HEK293 (cell line): Measurements from ENCODE around the gene BDKRB2.

Experiments used
- CTCF ChIA-PET: fragments of 350-600 bp; formaldehyde crosslinking; extraction: SDS; loops from one replicate; lab custom pipeline; 2021; ENCODE audit warnings: antibody characterized with exemption; lab: Yijun Ruan, JAX
- POLR2A ChIA-PET: fragments of 300-600 bp; formaldehyde crosslinking; extraction: SDS; loops from one replicate; lab custom pipeline; 2020; ENCODE audit warnings: antibody characterized with exemption, inconsistent platforms; lab: Yijun Ruan, JAX
- H3K27ac ChIP-seq: fragments of 200-500 bp; sonication (Bioruptor generic); 2 replicates; pipeline ENCODE4 v1.5.1; 2014; ENCODE audit warnings: low read depth, low read length, control low read depth, inconsistent platforms; ENCODE audit errors: extremely low read depth
- H3K36me3 ChIP-seq, 2 experiments: fragments of 200-500 bp in 1 of 2; sonication (Bioruptor generic) in 1 of 2; 1 replicate in 1 of 2; 2 replicates in 1 of 2; pipeline ENCODE4 v1.5.1; 2014 to 2017; ENCODE audit warnings: inconsistent platforms in 2 of 2, low read length in 2 of 2; ENCODE audit not compliant: control insufficient read depth in 2 of 2, insufficient read depth in 1 of 2
- H3K4me1 ChIP-seq: fragments of 200-500 bp; sonication (Bioruptor generic); 2 replicates; pipeline ENCODE4 v1.5.1; 2014; ENCODE audit warnings: mild to moderate bottlenecking, low read length, inconsistent platforms; ENCODE audit not compliant: control insufficient read depth, insufficient read depth
- H3K4me3 ChIP-seq: 2 replicates; pipeline ENCODE4 v1.5.1; 2011; ENCODE audit warnings: low read depth, mild to moderate bottlenecking, control low read depth, low read length, moderate library complexity
- H3K9me3 ChIP-seq: fragments of 200-500 bp; sonication (Bioruptor generic); 2 replicates; pipeline ENCODE4 v1.5.1; 2014; ENCODE audit warnings: low read depth, low read length, inconsistent platforms; ENCODE audit not compliant: control insufficient read depth, insufficient read depth
- HOXC10 ChIP-seq: sonication (generic); formaldehyde crosslinking; IDR thresholded peaks from 2 replicates; pipeline ENCODE4 v1.8.1; 2023; ENCODE audit warnings: mild to moderate bottlenecking, missing genetic modification reagents
- SP2 ChIP-seq: fragments of 450-650 bp; formaldehyde crosslinking; IDR thresholded peaks from 2 replicates; pipeline ENCODE4 v1.5.1; 2016; ENCODE audit warnings: missing biosample characterization, missing genetic modification characterization
- ZNF10 ChIP-seq: fragments of 450-650 bp; formaldehyde crosslinking; IDR thresholded peaks from 2 replicates; pipeline ENCODE4 v1.5.1; 2017; ENCODE audit warnings: missing biosample characterization, missing genetic modification characterization
- ZNF169 ChIP-seq: fragments of 450-650 bp; formaldehyde crosslinking; IDR thresholded peaks from 2 replicates; pipeline ENCODE4 v1.5.1; 2016; ENCODE audit warnings: missing biosample characterization, missing genetic modification characterization
- ZNF211 ChIP-seq: fragments of 450-650 bp; formaldehyde crosslinking; IDR thresholded peaks from 2 replicates; pipeline ENCODE4 v1.5.1; 2016; ENCODE audit warnings: low read depth, missing biosample characterization, missing genetic modification characterization
- ZNF223 ChIP-seq: fragments of 450-650 bp; formaldehyde crosslinking; IDR thresholded peaks from 2 replicates; pipeline ENCODE4 v1.5.1; 2016; ENCODE audit warnings: missing biosample characterization, missing genetic modification characterization
- ZNF37A ChIP-seq: fragments of 450-650 bp; IDR thresholded peaks from 2 replicates; pipeline ENCODE4 v1.5.1; 2018; ENCODE audit warnings: missing biosample characterization, missing genetic modification characterization
- ZNF404 ChIP-seq: fragments of 450-650 bp; formaldehyde crosslinking; IDR thresholded peaks from 2 replicates; pipeline ENCODE4 v1.5.1; 2017; ENCODE audit warnings: missing biosample characterization, missing genetic modification characterization
- ZNF48 ChIP-seq: fragments of 450-650 bp; formaldehyde crosslinking; IDR thresholded peaks from 2 replicates; pipeline ENCODE4 v1.5.1; 2016; ENCODE audit warnings: missing biosample characterization, missing genetic modification characterization
- ZNF558 ChIP-seq: fragments of 450-650 bp; formaldehyde crosslinking; IDR thresholded peaks from 2 replicates; pipeline ENCODE4 v1.5.1; 2016; ENCODE audit warnings: missing biosample characterization, missing genetic modification characterization
- ZNF560 ChIP-seq: fragments of 450-650 bp; formaldehyde crosslinking; IDR thresholded peaks from 2 replicates; pipeline ENCODE4 v1.5.1; 2017; ENCODE audit warnings: missing biosample characterization, missing genetic modification characterization, borderline replicate concordance
- ZNF585B ChIP-seq: fragments of 450-650 bp; formaldehyde crosslinking; IDR thresholded peaks from 2 replicates; pipeline ENCODE4 v1.5.1; 2016; ENCODE audit warnings: missing biosample characterization, missing genetic modification characterization
- ZNF626 ChIP-seq: fragments of 450-650 bp; sonication (Bioruptor Pico); formaldehyde crosslinking; IDR thresholded peaks from 2 replicates; pipeline ENCODE4 v1.5.1; 2018; ENCODE audit warnings: missing biosample characterization, missing genetic modification characterization, inconsistent platforms
- ZNF629 ChIP-seq: fragments of 450-650 bp; formaldehyde crosslinking; IDR thresholded peaks from 2 replicates; pipeline ENCODE4 v1.5.1; 2017; ENCODE audit warnings: missing biosample characterization, missing genetic modification characterization
- ZNF660 ChIP-seq: fragments of 450-650 bp; IDR thresholded peaks from 2 replicates; pipeline ENCODE4 v1.5.1; 2018; ENCODE audit warnings: missing biosample characterization, mild to moderate bottlenecking, missing genetic modification characterization
- ZNF777 ChIP-seq: fragments of 450-650 bp; formaldehyde crosslinking; IDR thresholded peaks from 2 replicates; pipeline ENCODE4 v1.5.1; 2017; ENCODE audit warnings: missing biosample characterization, missing genetic modification characterization, borderline replicate concordance
- TF ChIP-seq, protein P1 (sequence below): fragments of 450-650 bp; formaldehyde crosslinking; IDR thresholded peaks from 2 replicates; pipeline ENCODE4 v1.5.1; 2016; ENCODE audit warnings: missing biosample characterization, missing genetic modification characterization
- TF ChIP-seq, protein P2 (sequence below): sonication (generic); formaldehyde crosslinking; IDR thresholded peaks from 2 replicates; pipeline ENCODE4 v1.8.1; 2022; ENCODE audit warnings: mild to moderate bottlenecking, moderate library complexity, missing genetic modification reagents
- TF ChIP-seq, protein P3 (sequence below): fragments of 450-650 bp; formaldehyde crosslinking; IDR thresholded peaks from 2 replicates; pipeline ENCODE4 v1.5.1; 2016; ENCODE audit warnings: missing biosample characterization, missing genetic modification characterization, borderline replicate concordance
- TF ChIP-seq, protein P4 (sequence below): fragments of 450-650 bp; IDR thresholded peaks from 2 replicates; pipeline ENCODE4 v1.5.1; 2018; ENCODE audit warnings: missing biosample characterization, mild to moderate bottlenecking, missing genetic modification characterization
- TF ChIP-seq, protein P5 (sequence below): fragments of 450-650 bp; formaldehyde crosslinking; IDR thresholded peaks from 2 replicates; pipeline ENCODE4 v1.5.1; 2016; ENCODE audit warnings: missing biosample characterization, missing genetic modification characterization

BDKRB2 gene

DNA sequence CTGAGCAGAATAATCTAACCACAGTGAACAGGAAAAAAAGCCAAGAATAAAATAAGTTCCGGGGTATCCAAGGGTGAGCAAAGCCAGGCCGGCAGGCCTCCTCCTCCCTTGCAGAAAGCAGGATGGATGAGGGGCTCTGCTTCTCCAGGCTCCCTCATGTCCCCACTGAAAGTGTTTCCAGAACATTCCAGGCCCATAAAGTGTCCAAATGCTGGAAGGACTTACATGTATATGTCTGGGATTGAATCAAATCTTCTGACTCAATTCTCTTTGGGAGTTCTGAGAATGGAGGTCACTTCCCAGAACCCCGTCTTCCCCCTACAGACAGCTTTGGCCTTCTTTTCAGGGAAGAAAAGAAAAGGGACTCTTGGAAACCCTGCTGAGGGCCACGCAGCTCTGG lies 26.4 kb downstream of the BDKRB2 start:
- no peaks in the 10 kb centered on the region for H3K4me1 ChIP-seq
- ChIA-PET CTCF (interaction anchor here (0.6 kb wide), 2 partner anchors 74 to 954 kb away, joined by 3 to 9 read pairs; no protein-coding TSS in a partner anchor), POLR2A (interaction anchor here (0.6 kb wide), 1 partner anchor 76 kb away, joined by 3 read pairs; no protein-coding TSS in a partner anchor)
- no peak overlapping the region for H3K27ac ChIP-seq
- TF ChIP-seq, protein P1, sequence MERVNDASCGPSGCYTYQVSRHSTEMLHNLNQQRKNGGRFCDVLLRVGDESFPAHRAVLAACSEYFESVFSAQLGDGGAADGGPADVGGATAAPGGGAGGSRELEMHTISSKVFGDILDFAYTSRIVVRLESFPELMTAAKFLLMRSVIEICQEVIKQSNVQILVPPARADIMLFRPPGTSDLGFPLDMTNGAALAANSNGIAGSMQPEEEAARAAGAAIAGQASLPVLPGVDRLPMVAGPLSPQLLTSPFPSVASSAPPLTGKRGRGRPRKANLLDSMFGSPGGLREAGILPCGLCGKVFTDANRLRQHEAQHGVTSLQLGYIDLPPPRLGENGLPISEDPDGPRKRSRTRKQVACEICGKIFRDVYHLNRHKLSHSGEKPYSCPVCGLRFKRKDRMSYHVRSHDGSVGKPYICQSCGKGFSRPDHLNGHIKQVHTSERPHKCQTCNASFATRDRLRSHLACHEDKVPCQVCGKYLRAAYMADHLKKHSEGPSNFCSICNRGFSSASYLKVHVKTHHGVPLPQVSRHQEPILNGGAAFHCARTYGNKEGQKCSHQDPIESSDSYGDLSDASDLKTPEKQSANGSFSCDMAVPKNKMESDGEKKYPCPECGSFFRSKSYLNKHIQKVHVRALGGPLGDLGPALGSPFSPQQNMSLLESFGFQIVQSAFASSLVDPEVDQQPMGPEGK (tag by site-specific recombination), result no peak
- TF ChIP-seq ZNF211 (no peak), ZNF48 (tag by site-specific recombination) (no peak), HOXC10 (no peak), ZNF10 (tag by site-specific recombination) (no peak)
- TF ChIP-seq, protein P2, sequence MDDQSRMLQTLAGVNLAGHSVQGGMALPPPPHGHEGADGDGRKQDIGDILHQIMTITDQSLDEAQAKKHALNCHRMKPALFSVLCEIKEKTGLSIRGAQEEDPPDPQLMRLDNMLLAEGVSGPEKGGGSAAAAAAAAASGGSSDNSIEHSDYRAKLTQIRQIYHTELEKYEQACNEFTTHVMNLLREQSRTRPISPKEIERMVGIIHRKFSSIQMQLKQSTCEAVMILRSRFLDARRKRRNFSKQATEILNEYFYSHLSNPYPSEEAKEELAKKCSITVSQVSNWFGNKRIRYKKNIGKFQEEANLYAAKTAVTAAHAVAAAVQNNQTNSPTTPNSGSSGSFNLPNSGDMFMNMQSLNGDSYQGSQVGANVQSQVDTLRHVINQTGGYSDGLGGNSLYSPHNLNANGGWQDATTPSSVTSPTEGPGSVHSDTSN (CRISPR knock-in tag), result no peak
- H3K4me3 ChIP-seq, result no peak overlapping the region
- no peaks in the 10 kb centered on the region for H3K9me3 ChIP-seq
- H3K36me3 ChIP-seq, result no peaks in the 10 kb centered on the region

DNA sequence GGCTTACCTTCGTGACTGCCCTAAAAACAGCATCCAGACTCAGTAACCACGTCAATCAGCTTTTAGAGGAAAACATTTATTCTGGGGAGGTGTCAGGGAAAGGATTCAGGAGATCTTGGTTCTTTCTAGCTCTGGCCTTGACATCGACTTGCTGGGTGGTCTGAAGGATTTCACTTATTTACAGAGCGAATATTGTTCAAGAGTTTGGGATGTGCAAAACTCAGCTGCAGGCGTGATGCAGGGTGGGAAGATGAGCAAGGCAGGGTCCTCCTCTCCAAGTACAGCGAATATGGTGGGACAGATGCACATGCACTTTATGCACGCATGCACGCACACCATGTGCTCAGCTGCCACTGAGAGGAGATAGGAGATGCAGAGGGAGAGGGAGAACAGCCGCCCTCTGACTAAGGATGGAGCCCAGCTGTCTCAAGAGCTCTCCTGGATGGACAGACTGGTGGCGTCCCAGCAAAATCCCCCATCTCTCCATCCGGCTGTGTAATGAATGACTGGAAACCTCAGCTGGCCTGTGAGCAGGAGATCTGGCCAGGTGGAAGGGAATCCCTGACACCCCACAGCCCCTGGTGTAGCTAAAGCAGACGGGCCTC lies 27.0 kb downstream of the BDKRB2 start:
- CTCF ChIA-PET, result interaction anchor here (0.6 to 1.0 kb wide), 2 partner anchors 66 to 955 kb away, joined by 4 to 9 read pairs; no protein-coding TSS in a partner anchor
- TF ChIP-seq, protein P3, sequence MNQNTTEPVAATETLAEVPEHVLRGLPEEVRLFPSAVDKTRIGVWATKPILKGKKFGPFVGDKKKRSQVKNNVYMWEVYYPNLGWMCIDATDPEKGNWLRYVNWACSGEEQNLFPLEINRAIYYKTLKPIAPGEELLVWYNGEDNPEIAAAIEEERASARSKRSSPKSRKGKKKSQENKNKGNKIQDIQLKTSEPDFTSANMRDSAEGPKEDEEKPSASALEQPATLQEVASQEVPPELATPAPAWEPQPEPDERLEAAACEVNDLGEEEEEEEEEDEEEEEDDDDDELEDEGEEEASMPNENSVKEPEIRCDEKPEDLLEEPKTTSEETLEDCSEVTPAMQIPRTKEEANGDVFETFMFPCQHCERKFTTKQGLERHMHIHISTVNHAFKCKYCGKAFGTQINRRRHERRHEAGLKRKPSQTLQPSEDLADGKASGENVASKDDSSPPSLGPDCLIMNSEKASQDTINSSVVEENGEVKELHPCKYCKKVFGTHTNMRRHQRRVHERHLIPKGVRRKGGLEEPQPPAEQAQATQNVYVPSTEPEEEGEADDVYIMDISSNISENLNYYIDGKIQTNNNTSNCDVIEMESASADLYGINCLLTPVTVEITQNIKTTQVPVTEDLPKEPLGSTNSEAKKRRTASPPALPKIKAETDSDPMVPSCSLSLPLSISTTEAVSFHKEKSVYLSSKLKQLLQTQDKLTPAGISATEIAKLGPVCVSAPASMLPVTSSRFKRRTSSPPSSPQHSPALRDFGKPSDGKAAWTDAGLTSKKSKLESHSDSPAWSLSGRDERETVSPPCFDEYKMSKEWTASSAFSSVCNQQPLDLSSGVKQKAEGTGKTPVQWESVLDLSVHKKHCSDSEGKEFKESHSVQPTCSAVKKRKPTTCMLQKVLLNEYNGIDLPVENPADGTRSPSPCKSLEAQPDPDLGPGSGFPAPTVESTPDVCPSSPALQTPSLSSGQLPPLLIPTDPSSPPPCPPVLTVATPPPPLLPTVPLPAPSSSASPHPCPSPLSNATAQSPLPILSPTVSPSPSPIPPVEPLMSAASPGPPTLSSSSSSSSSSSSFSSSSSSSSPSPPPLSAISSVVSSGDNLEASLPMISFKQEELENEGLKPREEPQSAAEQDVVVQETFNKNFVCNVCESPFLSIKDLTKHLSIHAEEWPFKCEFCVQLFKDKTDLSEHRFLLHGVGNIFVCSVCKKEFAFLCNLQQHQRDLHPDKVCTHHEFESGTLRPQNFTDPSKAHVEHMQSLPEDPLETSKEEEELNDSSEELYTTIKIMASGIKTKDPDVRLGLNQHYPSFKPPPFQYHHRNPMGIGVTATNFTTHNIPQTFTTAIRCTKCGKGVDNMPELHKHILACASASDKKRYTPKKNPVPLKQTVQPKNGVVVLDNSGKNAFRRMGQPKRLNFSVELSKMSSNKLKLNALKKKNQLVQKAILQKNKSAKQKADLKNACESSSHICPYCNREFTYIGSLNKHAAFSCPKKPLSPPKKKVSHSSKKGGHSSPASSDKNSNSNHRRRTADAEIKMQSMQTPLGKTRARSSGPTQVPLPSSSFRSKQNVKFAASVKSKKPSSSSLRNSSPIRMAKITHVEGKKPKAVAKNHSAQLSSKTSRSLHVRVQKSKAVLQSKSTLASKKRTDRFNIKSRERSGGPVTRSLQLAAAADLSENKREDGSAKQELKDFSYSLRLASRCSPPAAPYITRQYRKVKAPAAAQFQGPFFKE (tag by site-specific recombination), result no peak
- no peak for TF ChIP-seq ZNF585B (tag by site-specific recombination)
- TF ChIP-seq ZNF558 (tag by site-specific recombination), result no peak
- TF ChIP-seq ZNF404, result no peak
- no peak for TF ChIP-seq SP2 (tag by site-specific recombination)
- no peak for TF ChIP-seq ZNF660
- TF ChIP-seq ZNF629 (tag by site-specific recombination), result no peak
- TF ChIP-seq ZNF777, result no peak
- TF ChIP-seq ZNF626 (tag by site-specific recombination), result no peak
- TF ChIP-seq, protein P4, sequence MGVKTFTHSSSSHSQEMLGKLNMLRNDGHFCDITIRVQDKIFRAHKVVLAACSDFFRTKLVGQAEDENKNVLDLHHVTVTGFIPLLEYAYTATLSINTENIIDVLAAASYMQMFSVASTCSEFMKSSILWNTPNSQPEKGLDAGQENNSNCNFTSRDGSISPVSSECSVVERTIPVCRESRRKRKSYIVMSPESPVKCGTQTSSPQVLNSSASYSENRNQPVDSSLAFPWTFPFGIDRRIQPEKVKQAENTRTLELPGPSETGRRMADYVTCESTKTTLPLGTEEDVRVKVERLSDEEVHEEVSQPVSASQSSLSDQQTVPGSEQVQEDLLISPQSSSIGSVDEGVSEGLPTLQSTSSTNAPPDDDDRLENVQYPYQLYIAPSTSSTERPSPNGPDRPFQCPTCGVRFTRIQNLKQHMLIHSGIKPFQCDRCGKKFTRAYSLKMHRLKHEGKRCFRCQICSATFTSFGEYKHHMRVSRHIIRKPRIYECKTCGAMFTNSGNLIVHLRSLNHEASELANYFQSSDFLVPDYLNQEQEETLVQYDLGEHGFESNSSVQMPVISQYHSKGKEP (tag by site-specific recombination), result no peak
- TF ChIP-seq, protein P5, sequence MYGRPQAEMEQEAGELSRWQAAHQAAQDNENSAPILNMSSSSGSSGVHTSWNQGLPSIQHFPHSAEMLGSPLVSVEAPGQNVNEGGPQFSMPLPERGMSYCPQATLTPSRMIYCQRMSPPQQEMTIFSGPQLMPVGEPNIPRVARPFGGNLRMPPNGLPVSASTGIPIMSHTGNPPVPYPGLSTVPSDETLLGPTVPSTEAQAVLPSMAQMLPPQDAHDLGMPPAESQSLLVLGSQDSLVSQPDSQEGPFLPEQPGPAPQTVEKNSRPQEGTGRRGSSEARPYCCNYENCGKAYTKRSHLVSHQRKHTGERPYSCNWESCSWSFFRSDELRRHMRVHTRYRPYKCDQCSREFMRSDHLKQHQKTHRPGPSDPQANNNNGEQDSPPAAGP (tag by site-specific recombination), result no peak
- TF ChIP-seq ZNF169 (tag by site-specific recombination), result no peak
- TF ChIP-seq ZNF223 (tag by site-specific recombination), result no peak
- TF ChIP-seq ZNF37A (tag by site-specific recombination), result no peak
- TF ChIP-seq ZNF560, result no peak
- Histone ChIP-seq H3K9me3 (no peaks in the 10 kb centered on the region), H3K27ac (no peak overlapping the region), H3K4me3 (no peak overlapping the region), H3K4me1 (no peaks in the 10 kb centered on the region), H3K36me3 (no peaks in the 10 kb centered on the region)
- POLR2A ChIA-PET, result no interaction called here
